ENCODE data around the gene MRPL23.

DNA sequence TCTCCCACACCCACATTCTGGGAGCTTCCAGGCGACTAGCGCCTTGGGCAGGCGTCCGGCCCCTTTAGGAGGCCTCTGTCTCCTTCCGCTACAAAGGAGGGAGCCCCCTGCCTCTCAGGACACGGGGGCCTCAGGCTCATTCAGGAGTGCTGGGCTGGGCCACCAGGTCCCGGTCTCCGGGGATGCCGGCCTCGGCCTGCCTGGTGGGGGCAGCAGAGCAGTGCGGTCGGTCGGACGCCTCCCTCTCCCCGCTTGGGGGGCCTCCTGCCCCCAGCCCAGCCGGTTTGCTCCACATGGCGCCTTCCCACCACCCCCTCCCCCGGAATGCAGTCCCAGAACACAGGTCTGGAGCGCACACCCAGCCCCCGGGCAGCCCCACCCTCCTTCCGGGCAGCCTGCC is 21.9 kb downstream of the MRPL23 start:
- TF ChIP-seq, protein P1, sequence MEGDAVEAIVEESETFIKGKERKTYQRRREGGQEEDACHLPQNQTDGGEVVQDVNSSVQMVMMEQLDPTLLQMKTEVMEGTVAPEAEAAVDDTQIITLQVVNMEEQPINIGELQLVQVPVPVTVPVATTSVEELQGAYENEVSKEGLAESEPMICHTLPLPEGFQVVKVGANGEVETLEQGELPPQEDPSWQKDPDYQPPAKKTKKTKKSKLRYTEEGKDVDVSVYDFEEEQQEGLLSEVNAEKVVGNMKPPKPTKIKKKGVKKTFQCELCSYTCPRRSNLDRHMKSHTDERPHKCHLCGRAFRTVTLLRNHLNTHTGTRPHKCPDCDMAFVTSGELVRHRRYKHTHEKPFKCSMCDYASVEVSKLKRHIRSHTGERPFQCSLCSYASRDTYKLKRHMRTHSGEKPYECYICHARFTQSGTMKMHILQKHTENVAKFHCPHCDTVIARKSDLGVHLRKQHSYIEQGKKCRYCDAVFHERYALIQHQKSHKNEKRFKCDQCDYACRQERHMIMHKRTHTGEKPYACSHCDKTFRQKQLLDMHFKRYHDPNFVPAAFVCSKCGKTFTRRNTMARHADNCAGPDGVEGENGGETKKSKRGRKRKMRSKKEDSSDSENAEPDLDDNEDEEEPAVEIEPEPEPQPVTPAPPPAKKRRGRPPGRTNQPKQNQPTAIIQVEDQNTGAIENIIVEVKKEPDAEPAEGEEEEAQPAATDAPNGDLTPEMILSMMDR (conservative IDR thresholded peaks at IDR 0.05 in 1 of 2, IDR thresholded peaks at IDR 0.05 in 1 of 2; ENCODE audit: low read depth in 1 of 2, low read length in 2 of 2): no peak
- TF ChIP-seq EZH2 (IDR thresholded peaks at IDR 0.05; ENCODE audit: low read length, missing control alignments): no peak
